HG03280 (cell line): ENCODE results near the gene POLR2H.

Source experiments
- ATAC-seq: cut with Tn5 transposase; IDR thresholded peaks from one replicate; pipeline ENCODE4 v1.9.1; 2021; ENCODE audit warnings: mild to moderate bottlenecking, moderate library complexity; ENCODE audit not compliant: unreplicated experiment

The POLR2H gene

GRCh38 chr3:184361532-184361931 is at the start of gene POLR2H, which contains the start of gene CLCN2:
Gene POLR2H (plus strand): TSS chr3:184361710. CDS start chr3:184363493, 1,783 bp downstream.
Gene CLCN2 (minus strand): TSS chr3:184361605. CDS start chr3:184361479, 126 bp downstream.
- peak; percentile 36 for ATAC-seq

DNA sequence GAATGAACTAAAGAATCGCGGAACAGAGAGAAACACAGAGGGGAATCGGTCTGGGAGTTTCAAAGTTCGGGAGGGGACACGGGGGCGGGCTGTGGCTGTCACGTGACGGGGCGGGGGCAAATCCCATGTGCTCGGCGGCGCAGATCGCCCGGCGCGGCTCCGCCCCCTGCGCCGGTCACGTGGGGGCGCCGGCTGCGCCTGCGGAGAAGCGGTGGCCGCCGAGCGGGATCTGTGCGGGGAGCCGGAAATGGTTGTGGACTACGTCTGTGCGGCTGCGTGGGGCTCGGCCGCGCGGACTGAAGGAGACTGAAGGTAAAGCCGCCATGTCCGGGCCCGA is 47.2 kb upstream of the POLR2H start, which contains the start of gene EIF4G1:
Gene EIF4G1 (plus strand): TSS at position 244 of the 337 bp plus-strand sequence. CDS start 1,191 bp downstream, outside the sequence.
- ATAC-seq, result peak; percentile 83

DNA sequence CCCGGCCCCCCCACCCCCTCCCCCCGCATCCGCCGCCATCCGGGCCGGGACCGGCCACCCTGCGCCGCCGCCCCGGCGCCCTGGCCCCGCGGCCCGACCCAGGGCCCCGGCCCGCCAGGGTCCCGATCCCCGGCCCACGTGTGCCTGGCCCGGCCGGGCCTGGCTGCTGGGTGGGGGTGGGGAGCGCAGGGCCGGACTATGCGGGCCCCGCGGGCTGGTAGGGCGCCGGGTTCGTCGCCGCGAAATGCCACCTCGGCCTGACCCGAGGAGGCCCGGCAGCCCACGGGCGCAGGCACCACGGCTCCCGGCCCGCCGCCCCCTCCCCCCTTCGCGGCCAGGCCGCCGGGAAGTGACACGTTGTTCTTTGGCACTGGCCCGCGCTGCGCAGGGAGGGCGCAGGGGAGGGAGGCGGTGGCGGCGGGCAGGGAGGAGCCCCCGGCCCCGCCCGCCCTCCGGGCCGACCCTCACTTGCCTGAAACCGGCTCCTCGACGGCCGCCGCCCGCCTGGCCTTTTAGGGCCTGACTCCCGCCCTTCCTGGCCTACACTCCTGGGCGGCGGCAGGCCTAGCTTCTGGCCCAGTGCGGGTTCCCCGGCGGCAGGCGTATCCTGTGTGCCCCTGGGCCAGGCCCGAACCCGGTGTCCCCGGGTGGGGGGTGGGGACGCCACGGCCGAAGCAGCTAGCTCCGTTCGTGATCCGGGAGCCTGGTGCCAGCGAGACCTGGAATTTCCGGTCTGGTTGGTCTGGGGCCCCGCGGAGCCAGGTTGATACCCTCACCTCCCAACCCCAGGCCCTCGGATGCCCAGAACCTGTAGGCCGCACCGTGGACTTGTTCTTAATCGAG is 46.6 kb upstream of the POLR2H start:
- ATAC-seq, result peak; percentile 47

DNA sequence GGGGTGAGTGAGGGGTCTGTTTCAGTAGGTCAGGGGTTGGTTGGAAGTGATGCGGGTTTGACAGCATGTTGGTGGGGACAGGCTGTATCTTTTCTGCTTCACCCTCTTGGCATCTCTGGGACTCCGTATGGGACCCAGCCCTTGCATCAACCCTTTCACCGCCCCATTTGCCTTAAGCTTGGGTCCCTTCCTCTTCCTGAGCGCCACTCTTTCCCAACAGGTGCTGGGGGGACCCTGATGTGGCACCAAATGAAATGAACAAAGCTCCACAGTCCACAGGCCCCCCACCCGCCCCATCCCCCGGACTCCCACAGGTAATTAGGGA is 46.0 kb upstream of the POLR2H start:
- no peak for ATAC-seq

DNA sequence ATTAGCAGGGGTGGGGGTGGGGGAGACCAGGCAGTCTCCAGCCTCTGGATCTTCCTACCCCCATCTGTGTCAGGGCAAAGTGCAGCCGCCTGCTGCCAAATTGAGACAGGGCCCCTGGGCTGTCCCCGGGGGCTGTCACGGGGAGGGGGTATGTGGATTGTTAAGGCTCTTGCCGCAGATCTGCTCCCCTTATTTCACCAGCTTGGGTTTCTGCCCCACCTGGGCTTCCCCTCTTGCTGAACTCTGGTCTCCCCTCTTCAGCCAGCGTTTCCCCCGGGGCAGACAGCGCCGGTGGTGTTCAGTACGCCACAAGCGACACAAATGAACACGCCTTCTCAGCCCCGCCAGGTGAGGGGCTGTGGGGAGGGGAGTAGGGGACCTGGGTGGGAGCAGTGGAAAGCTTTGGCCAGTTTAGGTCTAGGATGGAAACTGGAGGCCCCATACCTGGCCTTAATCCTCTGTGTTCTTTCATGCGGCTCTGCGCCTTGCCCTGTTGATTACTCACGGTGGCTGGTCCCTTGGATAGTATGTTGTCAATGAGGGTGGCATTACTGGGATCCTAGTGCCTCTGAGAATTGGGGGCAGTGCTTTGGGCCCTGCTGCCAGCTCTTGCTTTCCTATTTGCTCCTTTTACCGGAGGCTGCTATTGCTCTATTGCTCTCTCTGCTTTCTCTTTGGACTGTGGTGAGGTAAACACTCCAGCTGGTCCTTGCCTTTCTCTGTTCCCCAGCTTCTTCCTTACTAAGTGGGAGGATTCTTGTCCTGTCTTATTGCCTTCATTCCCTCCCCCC is 45.4 kb upstream of the POLR2H start:
- no peak for ATAC-seq

GRCh38 chr3:184316792-184317191 is 44.7 kb upstream of the POLR2H start:
- no peak for ATAC-seq

DNA sequence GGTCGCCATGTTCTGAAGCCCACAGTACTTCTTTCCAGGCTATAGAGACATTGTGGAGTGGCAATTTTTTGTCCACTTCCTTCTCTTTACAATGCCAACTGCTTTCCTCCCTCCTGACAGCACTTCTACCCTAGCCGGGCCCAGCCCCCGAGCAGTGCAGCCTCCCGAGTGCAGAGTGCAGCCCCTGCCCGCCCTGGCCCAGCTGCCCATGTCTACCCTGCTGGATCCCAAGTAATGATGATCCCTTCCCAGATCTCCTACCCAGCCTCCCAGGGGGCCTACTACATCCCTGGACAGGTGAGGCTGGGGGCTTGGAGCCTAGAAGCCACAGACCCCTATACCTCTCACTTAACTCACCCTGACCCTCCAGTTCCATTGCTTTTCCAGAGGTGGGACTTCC is 44.3 kb upstream of the POLR2H start:
- ATAC-seq, result no peak

DNA sequence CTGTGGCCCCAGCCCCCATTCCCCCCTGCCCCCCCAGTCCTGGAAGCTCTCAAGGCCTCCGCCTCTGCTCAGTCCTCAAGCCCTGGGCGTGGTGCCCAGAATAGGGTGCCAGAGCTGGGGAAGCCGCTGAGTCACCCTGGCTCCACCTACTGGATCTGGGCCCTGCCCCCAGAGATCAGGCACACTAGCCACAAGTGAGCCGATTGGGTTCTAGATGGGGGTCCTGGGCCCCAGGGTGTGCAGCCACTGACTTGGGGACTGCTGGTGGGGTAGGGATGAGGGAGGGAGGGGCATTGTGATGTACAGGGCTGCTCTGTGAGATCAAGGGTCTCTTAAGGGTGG is 41.4 kb upstream of the POLR2H start:
- no peak for ATAC-seq

DNA sequence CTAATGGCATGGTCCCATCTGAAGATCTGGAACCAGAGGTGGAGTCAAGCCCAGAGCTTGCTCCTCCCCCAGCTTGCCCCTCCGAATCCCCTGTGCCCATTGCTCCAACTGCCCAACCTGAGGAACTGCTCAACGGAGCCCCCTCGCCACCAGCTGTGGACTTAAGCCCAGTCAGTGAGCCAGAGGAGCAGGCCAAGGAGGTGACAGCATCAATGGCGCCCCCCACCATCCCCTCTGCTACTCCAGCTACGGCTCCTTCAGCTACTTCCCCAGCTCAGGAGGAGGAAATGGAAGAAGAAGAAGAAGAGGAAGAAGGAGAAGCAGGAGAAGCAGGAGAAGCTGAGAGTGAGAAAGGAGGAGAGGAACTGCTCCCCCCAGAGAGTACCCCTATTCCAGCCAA is 39.8 kb upstream of the POLR2H start:
- ATAC-seq, result no peak

DNA sequence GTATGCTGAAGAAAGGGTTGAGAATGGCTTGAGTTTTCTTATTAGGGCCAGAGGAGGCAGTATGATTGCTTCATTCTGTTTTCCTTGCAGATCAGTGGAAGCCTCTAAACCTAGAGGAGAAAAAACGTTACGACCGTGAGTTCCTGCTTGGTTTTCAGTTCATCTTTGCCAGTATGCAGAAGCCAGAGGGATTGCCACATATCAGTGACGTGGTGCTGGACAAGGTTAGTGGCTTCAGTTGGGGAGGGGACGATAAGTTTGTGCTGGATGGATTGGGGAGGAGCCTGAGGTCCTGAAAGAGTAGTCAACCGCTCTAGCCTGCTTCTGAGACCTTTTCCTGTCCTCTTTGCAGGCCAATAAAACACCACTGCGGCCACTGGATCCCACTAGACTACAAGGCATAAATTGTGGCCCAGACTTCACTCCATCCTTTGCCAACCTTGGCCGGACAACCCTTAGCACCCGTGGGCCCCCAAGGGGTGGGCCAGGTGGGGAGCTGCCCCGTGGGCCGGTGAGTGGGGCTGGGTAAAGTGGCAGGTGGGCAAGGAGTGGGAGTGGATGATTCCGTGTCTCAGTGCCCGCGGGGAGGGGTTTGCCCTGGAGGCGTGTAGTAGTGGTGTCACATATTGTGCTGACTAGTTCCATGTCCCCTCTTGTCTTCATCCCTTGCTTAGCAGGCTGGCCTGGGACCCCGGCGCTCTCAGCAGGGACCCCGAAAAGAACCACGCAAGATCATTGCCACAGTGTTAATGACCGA is 38.6 kb upstream of the POLR2H start:
- ATAC-seq, result no peak

DNA sequence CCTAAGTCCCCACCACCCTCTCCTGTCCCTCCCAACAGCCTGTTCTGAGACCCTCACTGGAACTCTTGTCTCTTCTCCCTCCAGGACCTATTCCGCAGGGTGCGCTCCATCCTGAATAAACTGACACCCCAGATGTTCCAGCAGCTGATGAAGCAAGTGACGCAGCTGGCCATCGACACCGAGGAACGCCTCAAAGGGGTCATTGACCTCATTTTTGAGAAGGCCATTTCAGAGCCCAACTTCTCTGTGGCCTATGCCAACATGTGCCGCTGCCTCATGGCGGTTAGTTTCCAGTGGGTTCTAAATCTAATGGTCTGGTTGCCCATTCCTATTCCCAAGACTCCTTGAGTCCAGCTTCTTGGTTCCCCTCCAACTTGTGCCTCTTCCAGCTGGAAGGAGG is 37.8 kb upstream of the POLR2H start:
- no peak for ATAC-seq

- ATAC-seq, result no peak
These were observed 36.2 kb upstream of the POLR2H start for GRCh38 chr3:184325269-184325668.

DNA sequence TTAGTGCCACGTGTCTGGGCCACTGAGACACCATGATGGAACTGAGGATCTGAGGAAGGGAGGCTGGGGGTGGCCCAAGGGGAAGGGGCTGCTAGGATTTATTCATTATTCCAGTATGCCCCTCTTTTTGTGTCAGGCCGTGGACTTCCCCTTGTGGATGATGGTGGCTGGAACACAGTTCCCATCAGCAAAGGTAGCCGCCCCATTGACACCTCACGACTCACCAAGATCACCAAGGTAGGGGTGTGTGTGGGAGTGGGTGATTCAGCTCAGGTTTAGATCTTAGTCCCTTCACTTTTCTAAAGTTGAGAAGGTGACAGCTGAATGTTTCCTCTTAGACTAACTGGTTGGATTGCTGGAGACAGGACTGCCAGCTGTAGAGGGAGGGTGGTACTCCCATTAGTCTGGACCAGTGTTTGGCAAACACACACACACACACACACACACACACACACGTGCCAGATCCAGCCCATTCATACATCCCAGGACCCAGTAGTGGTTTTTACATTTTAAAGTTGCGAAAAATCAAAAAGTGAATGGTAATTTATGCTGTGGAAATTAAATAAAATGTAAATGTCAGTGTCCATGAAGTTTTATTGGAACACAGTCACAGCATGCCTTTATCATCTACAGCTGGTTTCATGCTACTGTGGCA is 35.7 kb upstream of the POLR2H start:
- no peak for ATAC-seq

- no peak for ATAC-seq
These were observed 34.3 kb upstream of the POLR2H start for GRCh38 chr3:184327171-184327570.

- ATAC-seq, result no peak
These were observed 33.0 kb upstream of the POLR2H start for GRCh38 chr3:184328516-184328915.

- no peak for ATAC-seq
These were observed 29.0 kb upstream of the POLR2H start for GRCh38 chr3:184332370-184333090.

GRCh38 chr3:184333190-184333589 is 28.3 kb upstream of the POLR2H start:
- no peak for ATAC-seq

DNA sequence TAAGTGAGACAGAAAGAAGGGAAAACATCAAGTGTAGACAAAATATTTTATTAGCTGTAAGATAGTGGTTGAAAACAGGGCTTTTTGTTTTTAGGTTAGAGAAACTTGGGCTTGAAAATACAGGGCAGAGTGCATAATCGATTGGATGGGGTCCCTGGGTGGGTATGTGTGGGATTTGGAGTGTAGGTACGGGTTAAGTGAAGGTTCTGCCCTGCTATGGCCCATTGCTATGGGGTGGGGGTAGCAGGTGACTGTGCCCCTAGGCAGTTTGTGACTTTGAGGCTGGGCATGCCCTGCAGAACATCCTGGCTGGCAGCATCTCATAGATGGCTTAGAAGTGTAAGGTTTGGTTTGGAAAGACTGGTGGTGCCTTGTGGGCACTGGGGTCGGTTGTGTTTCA is 27.8 kb upstream of the POLR2H start:
- no peak for ATAC-seq

- ATAC-seq, result no peak
These were observed 26.9 kb upstream of the POLR2H start for GRCh38 chr3:184334470-184335158.

GRCh38 chr3:184335291-184335660 is 26.2 kb upstream of the POLR2H start:
- ATAC-seq, result no peak
